ENCODE results near the gene C1QL2.

C1QL2 gene

GRCh38 chr2:119119999-119120756, 38.4 kb downstream of the C1QL2 start:
- Histone ChIP-seq H3K36me3 (no peaks in the 10 kb centered on the region), H3K27me3 (peaks cover 0 to 40% of the 10 kb centered on the region in 2 donors), H3K4me1 (no peaks in the 10 kb centered on the region), H3K27ac (no peak overlapping the region), H3K4me3 (no peak overlapping the region), H3K9me3 (no peaks in the 10 kb centered on the region)
- DNase-seq, result no peak
- TF ChIP-seq CTCF (IDR thresholded peaks at IDR 0.05), result no peak
- intact Hi-C loops (cut with DNase I; ENCODE audit: low total_unique reads), result no loop called here

- intact Hi-C loops (cut with DNase I; ENCODE audit: low total_unique reads), result no loop called here
- Histone ChIP-seq H3K4me3 (no peak overlapping the region), H3K27me3 (peaks cover 0 to 38% of the 10 kb centered on the region in 2 donors), H3K4me1 (no peaks in the 10 kb centered on the region), H3K9me3 (no peaks in the 10 kb centered on the region), H3K36me3 (no peaks in the 10 kb centered on the region), H3K27ac (no peak overlapping the region)
- no peak for DNase-seq
- TF ChIP-seq CTCF (IDR thresholded peaks at IDR 0.05), result no peak
Observed at GRCh38 chr2:119119076-119119785, 39.3 kb downstream of the C1QL2 start.

GRCh38 chr2:119117891-119118882, 40.4 kb downstream of the C1QL2 start:
- TF ChIP-seq CTCF (IDR thresholded peaks at IDR 0.05), result no peak
- no peak overlapping the region for H3K4me3 ChIP-seq
- no peaks in the 10 kb centered on the region for H3K4me1 ChIP-seq
- H3K27me3 ChIP-seq, result peaks cover 0 to 32% of the 10 kb centered on the region in 2 donors
- H3K9me3 ChIP-seq, result no peaks in the 10 kb centered on the region
- no peak overlapping the region for H3K27ac ChIP-seq
- intact Hi-C loops (cut with DNase I; ENCODE audit: low total_unique reads), result no loop called here
- H3K36me3 ChIP-seq, result no peaks in the 10 kb centered on the region
- no peak for DNase-seq

GRCh38 chr2:119117408-119117807, 41.1 kb downstream of the C1QL2 start:
- H3K36me3 ChIP-seq, result no peaks in the 10 kb centered on the region
- H3K4me1 ChIP-seq, result no peaks in the 10 kb centered on the region
- no peak overlapping the region for H3K4me3 ChIP-seq
- DNase-seq, result no peak
- TF ChIP-seq CTCF (IDR thresholded peaks at IDR 0.05), result no peak
- H3K27ac ChIP-seq, result no peak overlapping the region
- no peaks in the 10 kb centered on the region for H3K9me3 ChIP-seq
- H3K27me3 ChIP-seq, result peaks cover 0 to 37% of the 10 kb centered on the region in 2 donors
- intact Hi-C loops (cut with DNase I; ENCODE audit: low total_unique reads), result no loop called here

Data from tibial artery (tissue), 4 donors.